CD14-positive monocyte (primary cell): ENCODE data around the gene RGS7. TPM values are rescaled to one million over a fixed set of nuclear protein-coding genes. Genes with fewer than 3 reads are reported as not detected.

Experiments used
- DNase-seq, 3 donors: peaks; one replicate each; pipeline ENCODE4 v3.0.0-alpha.2; 2011 to 2022
- H2AFZ ChIP-seq: 2 replicates; pipeline ENCODE4 v1.6.0; 2012; ENCODE audit warnings: mild to moderate bottlenecking, low read depth, low read length, inconsistent platforms; ENCODE audit not compliant: insufficient read depth, poor library complexity, severe bottlenecking
- H3K27ac ChIP-seq, 2 donors: 1 replicate in 1 of 2; 2 replicates in 1 of 2; pipeline ENCODE4 v1.5.1; 2012 to 2013; ENCODE audit warnings: low read length in 2 of 2, control low read depth in 1 of 2, inconsistent platforms in 1 of 2, low read depth in 1 of 2, mild to moderate bottlenecking in 1 of 2
- H3K27me3 ChIP-seq, 2 donors: one replicate each; pipeline versions ENCODE4 v1.6.0 to v1.6.1; 2011 to 2013; ENCODE audit warnings: low read length in 2 of 2; ENCODE audit not compliant: control insufficient read depth in 2 of 2, insufficient read depth in 2 of 2
- H3K36me3 ChIP-seq, 2 donors: replicated peaks in 1 of 2; 1 replicate in 1 of 2; 2 replicates in 1 of 2; pipeline versions ENCODE4 v1.5.1 to v1.6.1; 2012 to 2013; ENCODE audit warnings: low read length in 2 of 2, control low read depth in 1 of 2, inconsistent platforms in 1 of 2, mild to moderate bottlenecking in 1 of 2; ENCODE audit not compliant: insufficient read depth in 2 of 2, control insufficient read depth in 1 of 2
- H3K4me1 ChIP-seq, 2 donors: 1 replicate in 1 of 2; 2 replicates in 1 of 2; pipeline versions ENCODE4 v1.5.1 to v1.6.1; 2012 to 2013; ENCODE audit warnings: low read length in 2 of 2, control low read depth in 1 of 2, inconsistent platforms in 1 of 2, mild to moderate bottlenecking in 1 of 2, moderate library complexity in 1 of 2; ENCODE audit not compliant: insufficient read depth in 2 of 2, control insufficient read depth in 1 of 2
- H3K4me2 ChIP-seq: replicated peaks from 2 replicates; pipeline ENCODE3; 2012; ENCODE audit warnings: low read length, moderate library complexity, mild to moderate bottlenecking; ENCODE audit not compliant: poor library complexity, severe bottlenecking; ENCODE audit errors: extremely low read depth
- H3K4me3 ChIP-seq, 3 experiments: fragments of 200-600 bp in 1 of 3; sonication (generic) in 1 of 3; replicated peaks in 1 of 3; 1 replicate in 2 of 3; 2 replicates in 1 of 3; pipeline ENCODE4 v1.5.1; 2011 to 2013; ENCODE audit warnings: low read length in 3 of 3, mild to moderate bottlenecking in 3 of 3, control low read depth in 2 of 3, low read depth in 2 of 3, inconsistent platforms in 1 of 3, moderate library complexity in 1 of 3
- H3K79me2 ChIP-seq: 2 replicates; pipeline ENCODE4 v1.6.0; 2012; ENCODE audit warnings: mild to moderate bottlenecking, control low read depth, inconsistent platforms, low read length, moderate library complexity; ENCODE audit not compliant: insufficient read depth
- H3K9ac ChIP-seq: 2 replicates; pipeline ENCODE4 v1.6.0; 2017; ENCODE audit warnings: low read length, mild to moderate bottlenecking; ENCODE audit not compliant: insufficient read depth, poor library complexity, severe bottlenecking
- H3K9me3 ChIP-seq, 2 donors: replicated peaks in 1 of 2; 1 replicate in 1 of 2; 2 replicates in 1 of 2; pipeline versions ENCODE4 v1.5.1 to v1.6.1; 2012 to 2013; ENCODE audit warnings: low read length in 2 of 2, control low read depth in 1 of 2; ENCODE audit not compliant: control insufficient read depth in 1 of 2, insufficient read depth in 1 of 2
- H4K20me1 ChIP-seq: 2 replicates; pipeline ENCODE4 v1.6.0; 2012; ENCODE audit warnings: mild to moderate bottlenecking, low read length, control low read depth, moderate library complexity; ENCODE audit not compliant: insufficient read depth
- H3K27ac Mint-ChIP-seq, 7 donors: one replicate each; pipeline ENCODE4 v1.8.0; 2020; ENCODE audit warnings: mild to moderate bottlenecking in 7 of 7, mixed read lengths in 7 of 7, moderate library complexity in 6 of 7, inconsistent platforms in 2 of 7
- H3K27me3 Mint-ChIP-seq, 3 donors: one replicate each; pipeline ENCODE4 v1.8.0; 2021 to 2022; ENCODE audit warnings: low read depth in 3 of 3, mild to moderate bottlenecking in 3 of 3, mixed read lengths in 3 of 3, moderate library complexity in 3 of 3, inconsistent platforms in 1 of 3
- H3K36me3 Mint-ChIP-seq, 2 donors: one replicate each; pipeline ENCODE4 v1.8.0; 2020; ENCODE audit warnings: mixed read lengths in 2 of 2, inconsistent platforms in 1 of 2, mild to moderate bottlenecking in 1 of 2
- H3K4me1 Mint-ChIP-seq: one replicate; pipeline ENCODE4 v1.8.0; 2020; ENCODE audit warnings: mild to moderate bottlenecking, mixed read lengths
- H3K4me3 Mint-ChIP-seq, 2 donors: one replicate each; pipeline ENCODE4 v1.8.0; 2020; ENCODE audit warnings: mild to moderate bottlenecking in 2 of 2, mixed read lengths in 2 of 2, moderate library complexity in 1 of 2
- H3K9me3 Mint-ChIP-seq, 7 donors: one replicate each; pipeline ENCODE4 v1.8.0; 2020 to 2022; ENCODE audit warnings: mixed read lengths in 7 of 7, mild to moderate bottlenecking in 6 of 7, moderate library complexity in 6 of 7, inconsistent platforms in 2 of 7
- CTCF ChIP-seq: fragments of 200-600 bp; IDR thresholded peaks from one replicate; pipeline ENCODE4 v1.8.0; 2022; ENCODE audit warnings: antibody characterized with exemption, mild to moderate bottlenecking
- WGBS: methylation state at CpG from one replicate; pipeline ENCODE4 v1.1.5; 2013; ENCODE audit warnings: missing lambda C conversion rate; ENCODE audit not compliant: insufficient coverage; 5-methylcytosine and 5-hydroxymethylcytosine counted together
- intact Hi-C, 2 donors: fragments of 100-400 bp; cut with micrococcal nuclease; formaldehyde crosslinking; loops; one replicate each; pipeline versions ENCODE4 v1.15.0 to v1.15.1; 2023
- polyA plus RNA-seq, 3 donors: library from polyadenylated mRNA; depleted of rRNA in 1 of 3; unstranded in 2 of 3; stranded (reverse) in 1 of 3; fragments of 300-500 nt in 2 of 3; fragments of >200 nt in 1 of 3; fragmentation: Illumina TruSeq in 2 of 3; gene quantifications; 1 replicate in 2 of 3; 2 replicates in 1 of 3; pipeline ENCODE4 v1.2.3, GENCODE V29; 2012 to 2021

Gene RGS7
- polyA plus RNA-seq, 3 donors: not detected

GRCh38 chr1:241215683-241216082 lies 141.3 kb downstream of the RGS7 start:
- DNase-seq: no peak
- H3K27ac Mint-ChIP-seq: no peak overlapping the region
- no peak overlapping the region for H3K27ac ChIP-seq
- H3K79me2 ChIP-seq: no peaks in the 10 kb centered on the region
- no peak for TF ChIP-seq CTCF
- H3K36me3 Mint-ChIP-seq: no peaks in the 10 kb centered on the region
- H3K27me3 Mint-ChIP-seq: no peaks in the 10 kb centered on the region
- peaks cover 0 to 8% of the 10 kb centered on the region in 2 donors for H3K9me3 ChIP-seq
- no peaks in the 10 kb centered on the region for H3K4me1 ChIP-seq
- no peak overlapping the region for H3K9ac ChIP-seq
- 90% methylated on average over 2 of the region's 9 CpGs for WGBS
- no peak overlapping the region for H3K4me2 ChIP-seq
- no peak overlapping the region for H2AFZ ChIP-seq
- H3K4me3 ChIP-seq: no peak overlapping the region
- H4K20me1 ChIP-seq: no peaks in the 10 kb centered on the region
- H3K27me3 ChIP-seq: no peaks in the 10 kb centered on the region
- H3K4me3 Mint-ChIP-seq: no peak overlapping the region
- peaks cover 0 to 14% (median 5%) of the 10 kb centered on the region in 7 donors for H3K9me3 Mint-ChIP-seq
- H3K4me1 Mint-ChIP-seq: no peaks in the 10 kb centered on the region
- H3K36me3 ChIP-seq: no peaks in the 10 kb centered on the region
- intact Hi-C loops: no loop called here

GRCh38 chr1:241215203-241215602 lies 141.8 kb downstream of the RGS7 start:
- H2AFZ ChIP-seq: no peak overlapping the region
- no peak overlapping the region for H3K27ac ChIP-seq
- no peak overlapping the region for H3K4me3 ChIP-seq
- H3K4me1 ChIP-seq: no peaks in the 10 kb centered on the region
- WGBS: 17% methylated on average over 1 of the region's 4 CpGs
- no peaks in the 10 kb centered on the region for H3K79me2 ChIP-seq
- no peak for TF ChIP-seq CTCF
- Mint-ChIP-seq H3K27ac (no peak overlapping the region), H3K27me3 (no peaks in the 10 kb centered on the region), H3K4me1 (no peaks in the 10 kb centered on the region), H3K36me3 (no peaks in the 10 kb centered on the region), H3K4me3 (no peak overlapping the region), H3K9me3 (peaks cover 0 to 12% (median 5%) of the 10 kb centered on the region in 7 donors)
- no peaks in the 10 kb centered on the region for H3K36me3 ChIP-seq
- H3K9ac ChIP-seq: no peak overlapping the region
- intact Hi-C loops: no loop called here
- DNase-seq: no peak
- no peak overlapping the region for H3K4me2 ChIP-seq
- H3K27me3 ChIP-seq: no peaks in the 10 kb centered on the region
- peaks cover 0 to 6% of the 10 kb centered on the region in 2 donors for H3K9me3 ChIP-seq
- H4K20me1 ChIP-seq: no peaks in the 10 kb centered on the region
